22Rv1 (cell line): Measurements from ENCODE around the gene DRAM2.
"Not testable (repeated sequence)": the region's sequence is repeated elsewhere in the genome, so short reads cannot be mapped to it uniquely, and the experiment has no call there.

Experiments used
- CTCF ChIP-seq: fragments of 450-650 bp; IDR thresholded peaks from 2 replicates; pipeline ENCODE4 v1.5.1; 2017; ENCODE audit warnings: mild to moderate bottlenecking
- ZFX ChIP-seq: fragments of 450-650 bp; IDR thresholded peaks from 2 replicates; pipeline ENCODE4 v1.6.1; 2017; ENCODE audit warnings: antibody characterized with exemption, borderline replicate concordance

GRCh38 chr1:111077312-111077711 is 62.6 kb downstream of the DRAM2 start:
- not testable (repeated sequence) for TF ChIP-seq CTCF, ZFX
